Panc1 (cell line): ENCODE measurements around the gene ZNF81. TPM values are rescaled to one million over a fixed set of nuclear protein-coding genes. Genes with fewer than 3 reads are reported as not detected.

Experiments used
- ATAC-seq: fragments of 200-7000 bp; cut with Tn5 transposase; 2 replicates; pipeline ENCODE4 v1.9.1; 2020; ENCODE audit warnings: mild to moderate bottlenecking, moderate library complexity
- BruUV-seq: library from RNA; stranded (reverse); fragments of 400-500 nt; replicated peaks from 2 replicates; lab custom pipeline; 2021; lab: Mats Ljungman, UMichigan
- CTCF ChIA-PET: fragments of 300-600 bp; sonication (Branson Sonifier 250); formaldehyde crosslinking; loops from one replicate; lab custom pipeline; 2022; ENCODE audit warnings: antibody characterized with exemption; lab: Charles Lee
- POLR2A ChIA-PET: fragments of 300-600 bp; sonication (Branson Sonifier 250); formaldehyde crosslinking; loops from one replicate; lab custom pipeline; 2022; ENCODE audit warnings: antibody characterized with exemption; lab: Charles Lee
- DNase-seq: peaks from one replicate; pipeline ENCODE4 v3.0.0-alpha.2; 2010; ENCODE audit warnings: low read depth, low spot score
- H3K27ac ChIP-seq: 2 replicates; pipeline ENCODE4 v1.5.1; 2011; ENCODE audit warnings: mild to moderate bottlenecking, low read length, inconsistent platforms
- H3K27me3 ChIP-seq: fragments of 200-500 bp; sonication (Bioruptor generic); 2 replicates; pipeline ENCODE4 v1.6.0; 2014; ENCODE audit warnings: low read length, inconsistent platforms; ENCODE audit not compliant: control insufficient read depth, insufficient read depth
- H3K36me3 ChIP-seq: fragments of 200-500 bp; sonication (Bioruptor generic); 2 replicates; pipeline ENCODE4 v1.5.1; 2014; ENCODE audit warnings: inconsistent platforms, mild to moderate bottlenecking, low read length, moderate library complexity; ENCODE audit not compliant: control insufficient read depth, insufficient read depth
- H3K4me1 ChIP-seq: 2 replicates; pipeline ENCODE4 v1.5.1; 2011; ENCODE audit warnings: inconsistent platforms, mild to moderate bottlenecking, low read length, moderate library complexity; ENCODE audit not compliant: control insufficient read depth, insufficient read depth
- H3K4me3 ChIP-seq, 2 experiments: 2 replicates each; pipeline ENCODE4 v1.5.1; 2011 to 2012; ENCODE audit warnings: low read depth in 2 of 2, low read length in 2 of 2, mild to moderate bottlenecking in 2 of 2, inconsistent platforms in 1 of 2, moderate library complexity in 1 of 2
- H3K9me3 ChIP-seq: fragments of 200-500 bp; sonication (Bioruptor generic); 2 replicates; pipeline ENCODE4 v1.5.1; 2014; ENCODE audit warnings: low read depth, mild to moderate bottlenecking, inconsistent platforms, low read length, moderate library complexity; ENCODE audit not compliant: control insufficient read depth, insufficient read depth
- POLR2AphosphoS5 ChIP-seq: IDR thresholded peaks from 2 replicates; pipeline ENCODE4 v1.6.1; 2012; ENCODE audit warnings: mild to moderate bottlenecking, low read depth, low read length, moderate library complexity
- SIN3A ChIP-seq: IDR thresholded peaks from 2 replicates; pipeline ENCODE4 v1.6.1; 2012; ENCODE audit warnings: low read depth, mild to moderate bottlenecking, low read length, moderate library complexity, borderline replicate concordance; ENCODE audit not compliant: insufficient read depth
- TCF7L2 ChIP-seq: IDR thresholded peaks from 2 replicates; pipeline ENCODE4 v1.6.1; 2011; ENCODE audit warnings: mild to moderate bottlenecking, low read depth, low read length, inconsistent platforms
- in situ Hi-C: cut with HindIII; loops from 2 replicates; pipeline ENCODE4 v1.10.0; 2016; ENCODE audit warnings: low sequenced_read_pairs, low pct_unique_long_range_greater_than_20kb
- intact Hi-C: fragments of 100-400 bp; cut with micrococcal nuclease; formaldehyde crosslinking; loops from one replicate; pipeline ENCODE4 v1.10.0; 2022; ENCODE audit not compliant: unreplicated experiment
- total RNA-seq: library from RNA; stranded (reverse); gene quantifications from one replicate; pipeline ENCODE4 v1.2.1, GENCODE V29; 2021; ENCODE audit not compliant: unreplicated experiment
- TF ChIP-seq, protein P1 (sequence below), 2 experiments: IDR thresholded peaks; 2 replicates each; pipeline ENCODE4 v1.6.1; 2011 to 2012; ENCODE audit warnings: low read depth in 2 of 2, control low read depth in 1 of 2, low read length in 1 of 2, mild to moderate bottlenecking in 1 of 2, moderate library complexity in 1 of 2; ENCODE audit not compliant: insufficient read depth in 1 of 2
- TF ChIP-seq, protein P2 (sequence below): fragments of 450-650 bp; IDR thresholded peaks from 2 replicates; pipeline ENCODE4 v1.5.1; 2017; ENCODE audit warnings: mild to moderate bottlenecking

The ZNF81 gene
- total RNA-seq, 1 experiment from 2014 or later: 10.7 TPM

- CTCF ChIA-PET: no interaction called here
- in situ Hi-C loops: no loop called here
Measured at GRCh38 chrX:47859686-47860085, 23.0 kb downstream of the ZNF81 start.

DNA sequence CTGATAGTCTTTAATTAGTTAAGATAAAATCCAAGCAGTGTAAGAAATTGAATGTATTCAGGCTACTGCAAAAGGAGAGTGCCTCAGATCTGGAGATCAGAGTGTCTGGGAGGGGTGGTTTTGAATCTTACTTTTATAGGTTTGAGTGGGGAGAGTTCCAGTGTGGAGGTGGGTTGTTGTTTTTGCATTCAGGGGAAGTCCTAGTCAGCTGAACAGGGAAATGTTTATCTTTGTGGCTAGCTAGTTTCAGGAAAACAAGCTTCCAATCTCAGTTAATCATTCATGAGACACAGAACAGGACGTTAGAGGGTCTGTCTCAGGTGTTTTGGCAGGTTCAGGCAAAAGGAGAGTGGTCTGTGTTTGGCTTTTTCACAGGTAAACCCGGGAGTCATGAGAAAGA, 26.0 kb downstream of the ZNF81 start:
- Histone ChIP-seq H3K4me3 (no peak overlapping the region), H3K27ac (no peak overlapping the region), H3K36me3 (no peaks in the 10 kb centered on the region), H3K9me3 (no peaks in the 10 kb centered on the region), H3K4me1 (no peaks in the 10 kb centered on the region), H3K27me3 (no peaks in the 10 kb centered on the region)
- no TSS peak for BruUV-seq
- ChIA-PET POLR2A (no interaction called here), CTCF (no interaction called here)
- ATAC-seq: no peak
- in situ Hi-C loops (no loop called here), intact Hi-C loops (no loop called here)
- no peak for DNase-seq
- TF ChIP-seq POLR2AphosphoS5: no peak
- no peak for TF ChIP-seq SIN3A
- TF ChIP-seq TCF7L2: no peak
- TF ChIP-seq, protein P1, sequence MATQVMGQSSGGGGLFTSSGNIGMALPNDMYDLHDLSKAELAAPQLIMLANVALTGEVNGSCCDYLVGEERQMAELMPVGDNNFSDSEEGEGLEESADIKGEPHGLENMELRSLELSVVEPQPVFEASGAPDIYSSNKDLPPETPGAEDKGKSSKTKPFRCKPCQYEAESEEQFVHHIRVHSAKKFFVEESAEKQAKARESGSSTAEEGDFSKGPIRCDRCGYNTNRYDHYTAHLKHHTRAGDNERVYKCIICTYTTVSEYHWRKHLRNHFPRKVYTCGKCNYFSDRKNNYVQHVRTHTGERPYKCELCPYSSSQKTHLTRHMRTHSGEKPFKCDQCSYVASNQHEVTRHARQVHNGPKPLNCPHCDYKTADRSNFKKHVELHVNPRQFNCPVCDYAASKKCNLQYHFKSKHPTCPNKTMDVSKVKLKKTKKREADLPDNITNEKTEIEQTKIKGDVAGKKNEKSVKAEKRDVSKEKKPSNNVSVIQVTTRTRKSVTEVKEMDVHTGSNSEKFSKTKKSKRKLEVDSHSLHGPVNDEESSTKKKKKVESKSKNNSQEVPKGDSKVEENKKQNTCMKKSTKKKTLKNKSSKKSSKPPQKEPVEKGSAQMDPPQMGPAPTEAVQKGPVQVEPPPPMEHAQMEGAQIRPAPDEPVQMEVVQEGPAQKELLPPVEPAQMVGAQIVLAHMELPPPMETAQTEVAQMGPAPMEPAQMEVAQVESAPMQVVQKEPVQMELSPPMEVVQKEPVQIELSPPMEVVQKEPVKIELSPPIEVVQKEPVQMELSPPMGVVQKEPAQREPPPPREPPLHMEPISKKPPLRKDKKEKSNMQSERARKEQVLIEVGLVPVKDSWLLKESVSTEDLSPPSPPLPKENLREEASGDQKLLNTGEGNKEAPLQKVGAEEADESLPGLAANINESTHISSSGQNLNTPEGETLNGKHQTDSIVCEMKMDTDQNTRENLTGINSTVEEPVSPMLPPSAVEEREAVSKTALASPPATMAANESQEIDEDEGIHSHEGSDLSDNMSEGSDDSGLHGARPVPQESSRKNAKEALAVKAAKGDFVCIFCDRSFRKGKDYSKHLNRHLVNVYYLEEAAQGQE (IDR thresholded peaks at IDR 0.05; ENCODE audit: insufficient read depth in 1 of 2, low read depth in 2 of 2, low read length in 1 of 2): no peak

More at GRCh38 chrX:47859686-47860085, 23.0 kb downstream of the ZNF81 start:
- Histone ChIP-seq H3K4me1 (no peaks in the 10 kb centered on the region), H3K36me3 (no peaks in the 10 kb centered on the region), H3K4me3 (no peak overlapping the region), H3K27me3 (no peaks in the 10 kb centered on the region), H3K27ac (no peak overlapping the region), H3K9me3 (no peaks in the 10 kb centered on the region)
- no TSS peak for BruUV-seq
- no peak for DNase-seq
- no peak for ATAC-seq
- POLR2A ChIA-PET: no interaction called here
- TF ChIP-seq SIN3A (no peak), TCF7L2 (no peak), POLR2AphosphoS5 (no peak)
- TF ChIP-seq, protein P1 (IDR thresholded peaks at IDR 0.05; ENCODE audit: insufficient read depth in 1 of 2, low read depth in 2 of 2, low read length in 1 of 2): no peak
- TF ChIP-seq, protein P2, sequence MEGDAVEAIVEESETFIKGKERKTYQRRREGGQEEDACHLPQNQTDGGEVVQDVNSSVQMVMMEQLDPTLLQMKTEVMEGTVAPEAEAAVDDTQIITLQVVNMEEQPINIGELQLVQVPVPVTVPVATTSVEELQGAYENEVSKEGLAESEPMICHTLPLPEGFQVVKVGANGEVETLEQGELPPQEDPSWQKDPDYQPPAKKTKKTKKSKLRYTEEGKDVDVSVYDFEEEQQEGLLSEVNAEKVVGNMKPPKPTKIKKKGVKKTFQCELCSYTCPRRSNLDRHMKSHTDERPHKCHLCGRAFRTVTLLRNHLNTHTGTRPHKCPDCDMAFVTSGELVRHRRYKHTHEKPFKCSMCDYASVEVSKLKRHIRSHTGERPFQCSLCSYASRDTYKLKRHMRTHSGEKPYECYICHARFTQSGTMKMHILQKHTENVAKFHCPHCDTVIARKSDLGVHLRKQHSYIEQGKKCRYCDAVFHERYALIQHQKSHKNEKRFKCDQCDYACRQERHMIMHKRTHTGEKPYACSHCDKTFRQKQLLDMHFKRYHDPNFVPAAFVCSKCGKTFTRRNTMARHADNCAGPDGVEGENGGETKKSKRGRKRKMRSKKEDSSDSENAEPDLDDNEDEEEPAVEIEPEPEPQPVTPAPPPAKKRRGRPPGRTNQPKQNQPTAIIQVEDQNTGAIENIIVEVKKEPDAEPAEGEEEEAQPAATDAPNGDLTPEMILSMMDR: no peak
- intact Hi-C loops: no loop called here
